Measurements from ENCODE around the gene MYO15A.

DNA sequence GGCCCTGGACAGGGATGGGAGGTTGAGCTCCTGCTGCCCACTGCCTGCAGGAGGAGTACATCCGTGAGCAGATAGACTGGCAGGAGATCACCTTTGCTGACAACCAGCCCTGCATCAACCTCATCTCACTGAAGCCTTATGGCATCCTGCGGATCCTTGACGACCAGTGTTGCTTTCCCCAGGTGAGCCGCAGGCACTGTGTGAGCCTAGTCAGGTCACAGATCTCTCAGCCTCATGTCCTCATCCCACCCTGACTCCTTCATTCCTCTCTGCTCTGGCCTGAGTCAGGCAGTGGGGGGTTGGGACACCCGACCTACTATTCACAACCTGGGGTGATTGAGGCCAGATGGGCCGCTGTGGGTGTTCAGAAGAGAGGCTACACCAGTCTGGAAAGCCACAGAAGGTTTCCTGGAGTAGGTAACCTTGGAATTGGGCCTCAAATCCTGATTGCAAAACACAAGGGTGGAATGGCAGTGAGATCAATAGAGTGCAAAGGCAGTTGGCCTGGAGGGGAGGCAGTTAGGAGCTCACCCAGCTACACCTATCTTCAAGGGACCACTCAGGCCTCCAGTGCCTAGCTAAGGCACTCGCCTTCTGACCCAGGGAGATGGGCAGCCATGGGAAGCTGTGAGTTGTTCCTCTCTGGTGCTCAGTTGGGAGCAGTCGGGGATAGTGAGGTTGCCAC is 29.7 kb downstream of the MYO15A start:
- TF ChIP-seq, protein P1, sequence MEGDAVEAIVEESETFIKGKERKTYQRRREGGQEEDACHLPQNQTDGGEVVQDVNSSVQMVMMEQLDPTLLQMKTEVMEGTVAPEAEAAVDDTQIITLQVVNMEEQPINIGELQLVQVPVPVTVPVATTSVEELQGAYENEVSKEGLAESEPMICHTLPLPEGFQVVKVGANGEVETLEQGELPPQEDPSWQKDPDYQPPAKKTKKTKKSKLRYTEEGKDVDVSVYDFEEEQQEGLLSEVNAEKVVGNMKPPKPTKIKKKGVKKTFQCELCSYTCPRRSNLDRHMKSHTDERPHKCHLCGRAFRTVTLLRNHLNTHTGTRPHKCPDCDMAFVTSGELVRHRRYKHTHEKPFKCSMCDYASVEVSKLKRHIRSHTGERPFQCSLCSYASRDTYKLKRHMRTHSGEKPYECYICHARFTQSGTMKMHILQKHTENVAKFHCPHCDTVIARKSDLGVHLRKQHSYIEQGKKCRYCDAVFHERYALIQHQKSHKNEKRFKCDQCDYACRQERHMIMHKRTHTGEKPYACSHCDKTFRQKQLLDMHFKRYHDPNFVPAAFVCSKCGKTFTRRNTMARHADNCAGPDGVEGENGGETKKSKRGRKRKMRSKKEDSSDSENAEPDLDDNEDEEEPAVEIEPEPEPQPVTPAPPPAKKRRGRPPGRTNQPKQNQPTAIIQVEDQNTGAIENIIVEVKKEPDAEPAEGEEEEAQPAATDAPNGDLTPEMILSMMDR (IDR thresholded peaks at IDR 0.05; ENCODE audit: borderline replicate concordance, extremely low read depth, low read length, poor library complexity, severe bottlenecking) = no peak
- TF ChIP-seq EZH2 (IDR thresholded peaks at IDR 0.05; ENCODE audit: borderline replicate concordance, low read depth, low read length, severe bottlenecking) = no peak
